ENCODE measurements around the gene RRAS. TPM values are rescaled to one million over a fixed set of nuclear protein-coding genes. Genes with fewer than 3 reads are reported as not detected.

Gene RRAS
- total RNA-seq, 2 experiments from 2014 or later, result 5.0 to 5.4 TPM

- ChIA-PET CTCF (no interaction called here), POLR2A (interaction anchor here (0.7 to 1.5 kb wide), 6 partner anchors 11 to 141 kb away, joined by 3 to 5 read pairs (median 3); partner anchors contain the start of genes NOSIP, PRMT1 and RRAS)
These were observed 48.0 kb downstream of the RRAS start for GRCh38 chr19:49591731-49592485.

- ChIA-PET POLR2A (interaction anchor here (0.7 to 1.5 kb wide), 8 partner anchors 10 to 99 kb away, joined by 3 to 8 read pairs (median 4); partner anchors contain the start of genes NOSIP, PRMT1, RPS11 and RRAS), CTCF (interaction anchor here (1.5 kb wide), 1 partner anchor 50 kb away, joined by 8 read pairs; the partner anchor contains the start of gene RRAS)
These were observed 48.8 kb downstream of the RRAS start, which contains the start of gene PRR12 for GRCh38 chr19:49590971-49591730. PRR12 (plus strand) TSS chr19:49591182; CDS start chr19:49591655, 473 bp downstream.

- ChIA-PET CTCF (interaction anchor here (1.5 kb wide), 1 partner anchor 50 kb away, joined by 8 read pairs; the partner anchor contains the start of gene RRAS), POLR2A (interaction anchor here (0.7 to 1.5 kb wide), 4 partner anchors 10 to 94 kb away, joined by 4 to 10 read pairs (median 8); partner anchors contain the start of genes NOSIP, PRRG2, RPS11 and RRAS)
These were observed 49.6 kb downstream of the RRAS start for GRCh38 chr19:49590071-49590970.

DNA sequence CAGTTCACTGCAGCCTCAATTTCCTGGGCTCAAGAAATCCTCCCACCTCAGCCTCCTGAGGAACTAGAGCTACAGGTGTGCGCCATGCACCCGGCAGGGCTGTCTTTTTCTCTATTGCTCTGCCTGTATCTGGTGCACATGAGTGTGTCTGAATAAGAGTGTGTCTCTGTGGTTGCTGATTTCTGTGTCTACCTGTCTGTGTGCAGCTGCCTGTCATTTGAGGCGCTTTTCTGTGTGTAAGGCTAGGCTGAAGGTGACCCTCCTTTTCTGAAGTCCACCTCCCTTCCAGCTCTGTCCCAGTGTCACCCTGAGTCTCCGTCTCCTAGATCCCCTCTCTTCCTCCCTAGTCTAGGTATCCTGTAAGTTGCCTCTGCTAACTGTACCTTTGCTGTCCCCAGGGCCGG, 50.4 kb downstream of the RRAS start:
- ChIA-PET CTCF (interaction anchor here (0.7 to 1.5 kb wide), 5 partner anchors 9 to 491 kb away, joined by 3 to 8 read pairs (median 5); partner anchors contain the start of genes NOSIP, PRRG2 and RRAS), POLR2A (interaction anchor here (0.7 to 1.5 kb wide), 4 partner anchors 9 to 134 kb away, joined by 4 to 10 read pairs (median 8); partner anchors contain the start of genes NOSIP, PRRG2 and RRAS)

GRCh38 chr19:49588365-49589122, 51.4 kb downstream of the RRAS start:
- POLR2A ChIA-PET, result interaction anchor here (0.7 kb wide), 1 partner anchor 10 kb away, joined by 9 read pairs; no protein-coding TSS in a partner anchor
- CTCF ChIA-PET, result interaction anchor here (0.7 to 1.3 kb wide), 3 partner anchors 8 to 59 kb away, joined by 3 to 5 read pairs (median 5); partner anchors contain the start of genes NOSIP and PRRG2

- POLR2A ChIA-PET, result interaction anchor here (0.7 kb wide), 2 partner anchors 27 to 61 kb away, joined by 3 to 5 read pairs; no protein-coding TSS in a partner anchor
- CTCF ChIA-PET, result interaction anchor here (0.6 kb wide), 1 partner anchor 193 kb away, joined by 3 read pairs; no protein-coding TSS in a partner anchor
These were observed 52.7 kb downstream of the RRAS start for GRCh38 chr19:49587227-49587626.

Other genes with a start within 250 kb of the RRAS start
- gene PTH2, start 216.7 kb downstream of the RRAS start, total RNA-seq, result not detected
- gene GFY, start 214.8 kb downstream of the RRAS start, total RNA-seq, result not detected
- not detected for gene SLC17A7, start 198.6 kb downstream of the RRAS start, total RNA-seq
- 100 to 1,000 TPM; 152 to 154 TPM for gene PIH1D1, start 188.3 kb downstream of the RRAS start, total RNA-seq
- gene ALDH16A1, start 186.9 kb downstream of the RRAS start, total RNA-seq, result 10 to 100 TPM; 38.4 to 38.5 TPM
- 10 to 100 TPM; 52.2 to 55.1 TPM for gene FLT3LG, start 165.9 kb downstream of the RRAS start, total RNA-seq
- gene RPL13A, start 152.5 kb downstream of the RRAS start, total RNA-seq, result 1,000 to 10,000 TPM; 3,587 to 3,700 TPM
- 1,000 to 10,000 TPM; 2,789 to 2,826 TPM for gene RPS11, start 143.7 kb downstream of the RRAS start, total RNA-seq
- 10 to 100 TPM; 10.3 to 12.4 TPM for gene FCGRT, start 127.5 kb downstream of the RRAS start, total RNA-seq
- gene RCN3, start 112.1 kb downstream of the RRAS start, total RNA-seq, result 1 to 10 TPM; 2.6 to 2.8 TPM
- gene NOSIP, start 59.6 kb downstream of the RRAS start, total RNA-seq, result 10 to 100 TPM; 59.7 to 60.2 TPM
- 1 to 10 TPM; 1.1 to 1.4 TPM for gene PRRG2, start 58.8 kb downstream of the RRAS start, total RNA-seq
- 10 to 100 TPM; 22.0 to 22.3 TPM for gene PRR12, start 49.0 kb downstream of the RRAS start, total RNA-seq
- 10 to 100 TPM; 71.7 to 76.5 TPM for gene SCAF1, start 2.1 kb upstream of the RRAS start, total RNA-seq
- gene IRF3, start 25.7 kb upstream of the RRAS start, total RNA-seq, result 100 to 1,000 TPM; 120 to 122 TPM
- gene BCL2L12, start 25.8 kb upstream of the RRAS start, total RNA-seq, result 10 to 100 TPM; 72.3 to 73.6 TPM
- 100 to 1,000 TPM; 538 to 559 TPM for gene PRMT1, start 37.1 kb upstream of the RRAS start, total RNA-seq
- 1 to 10 TPM; 7.3 TPM for gene ADM5, start 49.5 kb upstream of the RRAS start, total RNA-seq
- gene CPT1C, start 51.0 kb upstream of the RRAS start, total RNA-seq, result under 1 TPM; 0.32 to 0.61 TPM
- gene TSKS, start 123.2 kb upstream of the RRAS start, total RNA-seq, result under 1 TPM; 0.34 to 0.70 TPM
- 10 to 100 TPM; 90.3 to 91.8 TPM for gene AP2A1, start 126.9 kb upstream of the RRAS start, total RNA-seq
- gene FUZ, start 173.1 kb upstream of the RRAS start, total RNA-seq, result 10 to 100 TPM; 32.6 to 33.4 TPM
- gene MED25, start 178.1 kb upstream of the RRAS start, total RNA-seq, result 10 to 100 TPM; 44.8 to 48.2 TPM
- gene PTOV1, start 211.0 kb upstream of the RRAS start, total RNA-seq, result 10 to 100 TPM; 90.2 to 90.9 TPM
- 10 to 100 TPM; 86.7 to 93.1 TPM for gene PNKP, start 227.4 kb upstream of the RRAS start, total RNA-seq
- gene AKT1S1, start 237.2 kb upstream of the RRAS start, total RNA-seq, result 10 to 100 TPM; 31.7 TPM
- 10 to 100 TPM; 26.3 to 27.4 TPM for gene TBC1D17, start 237.6 kb upstream of the RRAS start, total RNA-seq

All from activated CD8-positive, alpha-beta memory T cell treated with anti-CD3 and anti-CD28 coated beads for 36 hours (primary cell).